AG08395 (cell line): ENCODE results near the gene HAGHL.

Experiments used
- DNase-seq: peaks from one replicate; pipeline ENCODE4 v3.0.0; 2012; ENCODE audit warnings: mixed read lengths, low spot score

The HAGHL gene

GRCh38 chr16:726438-727290 lies at the start of gene HAGHL, which contains the start of gene CCDC78:
Gene HAGHL (plus strand): TSS chr16:727106. CDS start chr16:727510, 404 bp downstream.
Gene CCDC78 (minus strand): TSS chr16:726443. CDS start chr16:726367, 76 bp downstream.
- DNase-seq: peak; percentile 52

- no peak for DNase-seq
Measured at GRCh38 chr16:677316-678190, 49.4 kb upstream of the HAGHL start.

GRCh38 chr16:678209-678857 lies 48.6 kb upstream of the HAGHL start:
- DNase-seq: no peak

GRCh38 chr16:678858-679813 lies 47.8 kb upstream of the HAGHL start:
- peak; percentile 28 for DNase-seq

- DNase-seq: peak; percentile 92
Measured at GRCh38 chr16:679814-680624, 46.9 kb upstream of the HAGHL start, which contains the start of gene STUB1. Gene STUB1 (plus strand): TSS chr16:680410. CDS start chr16:680526, 116 bp downstream.

GRCh38 chr16:680625-680945 lies 46.3 kb upstream of the HAGHL start:
- no peak for DNase-seq

- DNase-seq: no peak
Measured at GRCh38 chr16:680967-681745, 45.8 kb upstream of the HAGHL start.

- no peak for DNase-seq
Measured at GRCh38 chr16:681746-682427, 45.0 kb upstream of the HAGHL start.

- DNase-seq: no peak
Measured at GRCh38 chr16:682493-683395, 44.2 kb upstream of the HAGHL start.

- DNase-seq: no peak
Measured at GRCh38 chr16:683396-684070, 43.4 kb upstream of the HAGHL start.

GRCh38 chr16:684071-684794 lies 42.7 kb upstream of the HAGHL start, which contains the start of gene JMJD8:
Gene JMJD8 (minus strand): TSS chr16:684334. CDS start chr16:684319, 15 bp downstream.
- peak; percentile 96 for DNase-seq

GRCh38 chr16:684961-685696 lies 41.8 kb upstream of the HAGHL start:
- no peak for DNase-seq

GRCh38 chr16:685967-686366 lies 40.9 kb upstream of the HAGHL start:
- peak; percentile 26 for DNase-seq

- DNase-seq: no peak
Measured at GRCh38 chr16:686459-687260, 40.2 kb upstream of the HAGHL start.

GRCh38 chr16:687499-687898 lies 39.4 kb upstream of the HAGHL start:
- no peak for DNase-seq
